Nephron (organoid): ENCODE data around the gene CRABP2.
A peak's percentile ranks its signal among the peaks of the same experiment; 100 is the strongest.

Source experiments
- H3K27ac Mint-ChIP-seq, 3 experiments: 2 replicates each; pipeline ENCODE4 v1.8.0; 2020; ENCODE audit warnings: mixed read lengths in 3 of 3, mild to moderate bottlenecking in 2 of 3, moderate library complexity in 1 of 3
- H3K27me3 Mint-ChIP-seq: 2 replicates; pipeline ENCODE4 v1.8.0; 2021; ENCODE audit warnings: low read depth, mild to moderate bottlenecking, moderate library complexity, mixed read lengths
- H3K36me3 Mint-ChIP-seq: 2 replicates; pipeline ENCODE4 v1.8.0; 2020; ENCODE audit warnings: low read depth, mixed read lengths
- H3K4me1 Mint-ChIP-seq: 2 replicates; pipeline ENCODE4 v1.8.0; 2020; ENCODE audit warnings: mixed read lengths
- H3K4me3 Mint-ChIP-seq, 3 experiments: 2 replicates each; pipeline ENCODE4 v1.8.0; 2020; ENCODE audit warnings: mild to moderate bottlenecking in 3 of 3, mixed read lengths in 3 of 3, moderate library complexity in 2 of 3
- H3K9me3 Mint-ChIP-seq: 2 replicates; pipeline ENCODE4 v1.8.0; 2020; ENCODE audit warnings: mixed read lengths
- CTCF ChIP-seq, 3 experiments: fragments of 200-600 bp; sonication (generic); IDR thresholded peaks; one replicate each; pipeline ENCODE4 v1.5.0; 2021; ENCODE audit warnings: antibody characterized with exemption in 3 of 3; ENCODE audit not compliant: unreplicated experiment in 3 of 3

CRABP2 gene

GRCh38 chr1:156709757-156710489, 4.5 kb upstream of the CRABP2 start:
- Mint-ChIP-seq H3K4me1 (peaks cover 59% of the 10 kb centered on the region), H3K36me3 (peaks cover 3% of the 10 kb centered on the region), H3K9me3 (no peaks in the 10 kb centered on the region), H3K27me3 (no peaks in the 10 kb centered on the region), H3K27ac (peak overlapping the region; percentile 97 to 98 (median 98)), H3K4me3 (peak overlapping the region in 1 of 3 experiments; percentile 58)
- TF ChIP-seq CTCF (IDR thresholded peaks at IDR 0.05; ENCODE audit: unreplicated experiment in 3 of 3) = no peak

- no peaks in the 10 kb centered on the region for H3K9me3 Mint-ChIP-seq
- H3K27me3 Mint-ChIP-seq = no peaks in the 10 kb centered on the region
- no peaks in the 10 kb centered on the region for H3K36me3 Mint-ChIP-seq
- peak overlapping the region; percentile 97 to 98 (median 98) for H3K27ac Mint-ChIP-seq
- peaks cover 62% of the 10 kb centered on the region for H3K4me1 Mint-ChIP-seq
- peak overlapping the region in 2 of 3 experiments; percentile 5 to 19 for H3K4me3 Mint-ChIP-seq
- no peak for TF ChIP-seq CTCF (IDR thresholded peaks at IDR 0.05; ENCODE audit: unreplicated experiment in 3 of 3)
These were observed 3.6 kb upstream of the CRABP2 start for GRCh38 chr1:156709031-156709430.

GRCh38 chr1:156708218-156708661, 2.9 kb upstream of the CRABP2 start:
- H3K36me3 Mint-ChIP-seq = peaks cover 2% of the 10 kb centered on the region

GRCh38 chr1:156707417-156708217, 2.2 kb upstream of the CRABP2 start:
- Mint-ChIP-seq H3K4me1 (peaks cover 74% of the 10 kb centered on the region), H3K27ac (peak overlapping the region; percentile 97 to 98 (median 98)), H3K4me3 (peak overlapping the region; percentile 71 to 86 (median 73)), H3K9me3 (no peaks in the 10 kb centered on the region), H3K27me3 (no peaks in the 10 kb centered on the region), H3K36me3 (peaks cover 5% of the 10 kb centered on the region)
- TF ChIP-seq CTCF (IDR thresholded peaks at IDR 0.05; ENCODE audit: unreplicated experiment in 3 of 3) = no peak

More at GRCh38 chr1:156708218-156708661, 2.9 kb upstream of the CRABP2 start:
- peak overlapping the region; percentile 97 to 98 (median 98) for H3K27ac Mint-ChIP-seq
- no peaks in the 10 kb centered on the region for H3K27me3 Mint-ChIP-seq
- no peak for TF ChIP-seq CTCF (IDR thresholded peaks at IDR 0.05; ENCODE audit: unreplicated experiment in 3 of 3)
- no peaks in the 10 kb centered on the region for H3K9me3 Mint-ChIP-seq
- peak overlapping the region; percentile 19 to 73 (median 33) for H3K4me3 Mint-ChIP-seq
- H3K4me1 Mint-ChIP-seq = peaks cover 70% of the 10 kb centered on the region

GRCh38 chr1:156706657-156707416, 1.5 kb upstream of the CRABP2 start:
- peak overlapping the region; percentile 97 to 98 (median 98) for H3K27ac Mint-ChIP-seq
- H3K36me3 Mint-ChIP-seq = peaks cover 5% of the 10 kb centered on the region
- H3K4me1 Mint-ChIP-seq = peaks cover 66% of the 10 kb centered on the region
- TF ChIP-seq CTCF (IDR thresholded peaks at IDR 0.05; ENCODE audit: unreplicated experiment in 3 of 3) = no peak
- H3K9me3 Mint-ChIP-seq = no peaks in the 10 kb centered on the region
- peak overlapping the region; percentile 84 to 89 (median 86) for H3K4me3 Mint-ChIP-seq
- H3K27me3 Mint-ChIP-seq = no peaks in the 10 kb centered on the region
